Mesothelial cell of epicardium (in vitro differentiated cells): Measurements from ENCODE around the gene ADCY2. TPM values are rescaled to one million over a fixed set of nuclear protein-coding genes. Genes with fewer than 3 reads are reported as not detected.

Experiments
- DNase-seq, 2 experiments: peaks; one replicate each; pipeline ENCODE4 v3.0.0; 2021; ENCODE audit warnings: low spot score in 2 of 2; ENCODE audit not compliant: unreplicated experiment in 2 of 2
- H3K27ac Mint-ChIP-seq: 2 replicates; pipeline ENCODE4 v1.8.0; 2021; ENCODE audit warnings: mixed read lengths
- H3K27me3 Mint-ChIP-seq: 2 replicates; pipeline ENCODE4 v1.8.0; 2021; ENCODE audit warnings: low read depth, mixed read lengths
- H3K36me3 Mint-ChIP-seq: 2 replicates; pipeline ENCODE4 v1.8.0; 2021; ENCODE audit warnings: mixed read lengths
- H3K4me1 Mint-ChIP-seq: 2 replicates; pipeline ENCODE4 v1.8.0; 2021; ENCODE audit warnings: mixed read lengths
- H3K4me3 Mint-ChIP-seq: 2 replicates; pipeline ENCODE4 v1.8.0; 2021; ENCODE audit warnings: mild to moderate bottlenecking, moderate library complexity, mixed read lengths
- H3K9me3 Mint-ChIP-seq: 2 replicates; pipeline ENCODE4 v1.8.0; 2021; ENCODE audit warnings: mixed read lengths
- total RNA-seq: library from RNA; stranded (reverse); gene quantifications from 3 replicates; pipeline ENCODE4 v1.2.1, GENCODE V29; 2021
- TF ChIP-seq, protein P1 (sequence below): fragments of 200-600 bp; sonication (generic); IDR thresholded peaks from one replicate; pipeline ENCODE4 v1.5.0; 2021; ENCODE audit warnings: antibody characterized with exemption; ENCODE audit not compliant: unreplicated experiment

The ADCY2 gene
- total RNA-seq, 1 donor from 2014 or later, result 3.0 TPM

DNA sequence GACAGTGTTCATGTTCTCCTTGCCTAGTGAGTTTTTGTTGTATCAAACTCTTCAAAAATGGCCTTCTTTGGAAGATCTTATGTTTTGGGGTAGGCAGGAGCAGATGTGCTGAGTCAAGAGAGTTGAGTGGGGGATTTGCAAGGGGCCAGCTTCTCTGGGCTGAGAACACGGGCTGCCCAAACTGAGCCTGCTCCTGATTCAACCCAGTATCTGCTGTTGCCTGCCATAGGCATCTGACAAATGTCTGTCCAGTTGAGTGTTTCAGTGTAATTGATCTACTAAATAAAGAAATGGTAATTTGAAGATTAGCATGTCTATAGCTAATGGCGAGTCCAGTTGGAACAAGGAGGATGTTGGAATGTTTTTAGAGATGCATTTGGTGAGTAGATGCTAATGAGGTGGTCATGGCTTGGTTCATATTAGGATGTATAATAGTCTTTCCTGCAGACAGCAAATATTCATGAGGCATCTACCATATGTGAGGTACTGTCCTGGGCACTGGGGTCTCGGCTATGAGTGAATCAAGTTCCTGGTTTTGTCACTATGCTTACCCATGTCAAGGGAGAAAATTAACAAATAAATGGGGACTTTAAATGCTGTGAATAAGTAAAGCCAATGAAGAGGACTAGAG, 119.5 kb downstream of the ADCY2 start:
- Mint-ChIP-seq H3K9me3 (no peaks in the 10 kb centered on the region), H3K27me3 (peaks cover 35% of the 10 kb centered on the region), H3K4me1 (no peaks in the 10 kb centered on the region), H3K4me3 (no peak overlapping the region), H3K27ac (no peak overlapping the region), H3K36me3 (no peaks in the 10 kb centered on the region)
- no peak for DNase-seq
- TF ChIP-seq, protein P1, sequence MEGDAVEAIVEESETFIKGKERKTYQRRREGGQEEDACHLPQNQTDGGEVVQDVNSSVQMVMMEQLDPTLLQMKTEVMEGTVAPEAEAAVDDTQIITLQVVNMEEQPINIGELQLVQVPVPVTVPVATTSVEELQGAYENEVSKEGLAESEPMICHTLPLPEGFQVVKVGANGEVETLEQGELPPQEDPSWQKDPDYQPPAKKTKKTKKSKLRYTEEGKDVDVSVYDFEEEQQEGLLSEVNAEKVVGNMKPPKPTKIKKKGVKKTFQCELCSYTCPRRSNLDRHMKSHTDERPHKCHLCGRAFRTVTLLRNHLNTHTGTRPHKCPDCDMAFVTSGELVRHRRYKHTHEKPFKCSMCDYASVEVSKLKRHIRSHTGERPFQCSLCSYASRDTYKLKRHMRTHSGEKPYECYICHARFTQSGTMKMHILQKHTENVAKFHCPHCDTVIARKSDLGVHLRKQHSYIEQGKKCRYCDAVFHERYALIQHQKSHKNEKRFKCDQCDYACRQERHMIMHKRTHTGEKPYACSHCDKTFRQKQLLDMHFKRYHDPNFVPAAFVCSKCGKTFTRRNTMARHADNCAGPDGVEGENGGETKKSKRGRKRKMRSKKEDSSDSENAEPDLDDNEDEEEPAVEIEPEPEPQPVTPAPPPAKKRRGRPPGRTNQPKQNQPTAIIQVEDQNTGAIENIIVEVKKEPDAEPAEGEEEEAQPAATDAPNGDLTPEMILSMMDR, result no peak

DNA sequence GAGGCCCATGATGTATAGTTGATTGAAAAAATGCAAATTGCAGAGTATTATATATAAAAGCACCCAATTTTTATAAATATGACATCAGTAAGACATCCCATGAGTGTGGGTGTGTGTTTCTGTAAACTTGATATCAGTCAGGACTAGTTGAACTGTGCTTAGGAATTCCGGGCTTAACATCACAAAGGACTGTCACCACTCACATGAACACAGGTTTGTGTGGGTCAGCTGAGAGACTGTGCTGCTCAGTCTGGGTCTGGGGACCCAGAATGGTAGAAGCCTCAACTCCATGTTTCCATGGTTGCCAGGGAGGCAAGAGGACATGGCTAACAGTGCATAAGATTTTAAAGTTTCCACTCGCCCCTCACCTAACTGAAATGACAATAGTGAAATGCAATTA, 120.3 kb downstream of the ADCY2 start:
- H3K4me1 Mint-ChIP-seq, result no peaks in the 10 kb centered on the region
- DNase-seq, result no peak
- H3K36me3 Mint-ChIP-seq, result no peaks in the 10 kb centered on the region
- H3K4me3 Mint-ChIP-seq, result no peak overlapping the region
- H3K27ac Mint-ChIP-seq, result no peak overlapping the region
- TF ChIP-seq, protein P1, result no peak
- peaks cover 37% of the 10 kb centered on the region for H3K27me3 Mint-ChIP-seq
- no peaks in the 10 kb centered on the region for H3K9me3 Mint-ChIP-seq

DNA sequence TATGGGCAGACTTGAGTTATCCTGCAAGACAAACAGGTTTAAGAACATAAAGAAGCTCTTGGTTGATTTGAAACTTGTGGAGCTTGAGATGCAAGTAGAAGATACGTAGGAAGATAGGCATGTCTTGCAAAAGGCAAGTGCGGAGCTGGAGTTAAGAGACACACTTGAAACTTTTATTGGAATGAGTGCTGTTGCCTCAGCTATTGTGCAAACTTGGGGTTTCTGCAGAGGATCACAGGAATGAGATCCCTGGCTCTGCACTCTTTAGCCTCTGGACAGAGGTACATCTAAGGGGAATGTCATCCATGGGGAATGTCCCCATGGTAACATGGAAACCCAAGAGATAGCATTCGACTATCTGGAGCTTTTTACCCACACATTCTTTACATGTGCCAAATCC, 121.1 kb downstream of the ADCY2 start:
- H3K9me3 Mint-ChIP-seq, result no peaks in the 10 kb centered on the region
- DNase-seq, result no peak
- H3K4me1 Mint-ChIP-seq, result no peaks in the 10 kb centered on the region
- TF ChIP-seq, protein P1, result no peak
- no peak overlapping the region for H3K4me3 Mint-ChIP-seq
- peaks cover 35% of the 10 kb centered on the region for H3K27me3 Mint-ChIP-seq
- H3K27ac Mint-ChIP-seq, result no peak overlapping the region
- H3K36me3 Mint-ChIP-seq, result no peaks in the 10 kb centered on the region

DNA sequence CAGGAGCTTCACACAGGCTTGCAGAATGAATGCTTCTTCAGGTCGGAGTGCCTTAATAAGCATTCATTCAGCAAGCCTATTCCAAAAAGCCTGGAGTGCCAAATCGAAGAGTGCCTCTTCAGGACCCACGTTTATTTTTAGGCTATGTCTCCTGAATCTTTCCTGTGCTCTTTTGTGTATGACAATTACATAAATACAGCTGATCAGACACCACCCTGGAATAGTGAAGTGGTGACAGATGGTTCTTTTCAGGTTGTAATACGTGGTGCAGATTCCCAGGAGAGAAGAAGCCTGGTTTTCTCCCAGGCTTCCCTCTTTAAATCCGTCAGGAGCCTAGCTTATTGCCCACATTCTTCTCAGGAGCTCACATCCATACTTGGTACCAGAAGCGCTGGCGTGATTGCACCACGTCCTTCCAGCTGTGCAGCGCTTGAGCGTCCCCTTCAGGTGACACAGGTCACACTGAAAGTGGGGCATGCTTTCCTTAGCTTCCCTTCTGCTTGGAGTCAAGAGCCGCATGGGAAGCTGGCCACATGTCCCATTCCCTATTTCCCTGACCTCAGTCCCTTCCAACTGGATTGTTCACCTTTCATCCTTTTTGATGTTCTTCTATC, 123.1 kb downstream of the ADCY2 start:
- Mint-ChIP-seq H3K36me3 (no peaks in the 10 kb centered on the region), H3K4me3 (no peak overlapping the region), H3K27me3 (peaks cover 32% of the 10 kb centered on the region), H3K27ac (no peak overlapping the region), H3K4me1 (no peaks in the 10 kb centered on the region), H3K9me3 (no peaks in the 10 kb centered on the region)
- TF ChIP-seq, protein P1, result no peak
- no peak for DNase-seq

DNA sequence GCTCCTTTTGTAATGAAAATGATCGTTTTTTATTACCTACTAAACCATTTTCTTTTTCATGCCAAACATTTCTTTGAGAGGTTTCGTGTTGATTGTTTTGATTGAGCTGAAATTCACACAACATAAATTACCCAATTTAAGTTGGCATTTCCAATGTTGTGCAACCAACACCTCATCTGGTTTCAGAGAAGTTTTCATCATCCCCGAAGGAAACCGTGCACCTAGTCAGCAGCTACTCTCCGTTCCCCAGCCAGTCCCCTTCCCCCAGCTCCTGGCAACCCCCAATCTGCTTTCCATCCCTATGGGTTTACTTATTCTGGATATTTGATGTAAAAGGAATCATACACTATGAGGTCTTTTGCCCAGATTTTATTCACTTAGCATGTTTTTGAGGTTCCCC, 123.6 kb downstream of the ADCY2 start:
- Mint-ChIP-seq H3K9me3 (no peaks in the 10 kb centered on the region), H3K4me1 (no peaks in the 10 kb centered on the region), H3K36me3 (no peaks in the 10 kb centered on the region), H3K27me3 (peaks cover 29% of the 10 kb centered on the region), H3K4me3 (no peak overlapping the region), H3K27ac (no peak overlapping the region)
- TF ChIP-seq, protein P1, result no peak
- no peak for DNase-seq
